ENCODE measurements around the gene COL4A6. TPM values are rescaled to one million over a fixed set of nuclear protein-coding genes. Genes with fewer than 3 reads are reported as not detected.

The COL4A6 gene
- total RNA-seq, 3 donors from 2014 or later (not counting 1 experiment from before 2014, with no cell fraction given): not detected

- TF ChIP-seq, protein P1, sequence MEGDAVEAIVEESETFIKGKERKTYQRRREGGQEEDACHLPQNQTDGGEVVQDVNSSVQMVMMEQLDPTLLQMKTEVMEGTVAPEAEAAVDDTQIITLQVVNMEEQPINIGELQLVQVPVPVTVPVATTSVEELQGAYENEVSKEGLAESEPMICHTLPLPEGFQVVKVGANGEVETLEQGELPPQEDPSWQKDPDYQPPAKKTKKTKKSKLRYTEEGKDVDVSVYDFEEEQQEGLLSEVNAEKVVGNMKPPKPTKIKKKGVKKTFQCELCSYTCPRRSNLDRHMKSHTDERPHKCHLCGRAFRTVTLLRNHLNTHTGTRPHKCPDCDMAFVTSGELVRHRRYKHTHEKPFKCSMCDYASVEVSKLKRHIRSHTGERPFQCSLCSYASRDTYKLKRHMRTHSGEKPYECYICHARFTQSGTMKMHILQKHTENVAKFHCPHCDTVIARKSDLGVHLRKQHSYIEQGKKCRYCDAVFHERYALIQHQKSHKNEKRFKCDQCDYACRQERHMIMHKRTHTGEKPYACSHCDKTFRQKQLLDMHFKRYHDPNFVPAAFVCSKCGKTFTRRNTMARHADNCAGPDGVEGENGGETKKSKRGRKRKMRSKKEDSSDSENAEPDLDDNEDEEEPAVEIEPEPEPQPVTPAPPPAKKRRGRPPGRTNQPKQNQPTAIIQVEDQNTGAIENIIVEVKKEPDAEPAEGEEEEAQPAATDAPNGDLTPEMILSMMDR (IDR thresholded peaks at IDR 0.05): no peak
- Histone ChIP-seq H3K9me3 (ENCODE audit: control insufficient read depth, insufficient read depth, low read length) (no peaks in the 10 kb centered on the region), H3K27ac (ENCODE audit: low read length) (no peak overlapping the region), H3K27me3 (ENCODE audit: control insufficient read depth, insufficient read depth, low read length) (no peaks in the 10 kb centered on the region), H3K36me3 (ENCODE audit: control insufficient read depth, insufficient read depth, low read length) (no peaks in the 10 kb centered on the region), H3K4me1 (ENCODE audit: control insufficient read depth, insufficient read depth, low read length) (peaks cover 3% of the 10 kb centered on the region), H3K4me3 (ENCODE audit: low read length) (no peak overlapping the region)
- intact Hi-C loops (cut with micrococcal nuclease): no loop called here
- ATAC-seq (no peak), DNase-seq (no peak)
- H3K4me1 Mint-ChIP-seq: no peaks in the 10 kb centered on the region
- H3K36me3 Mint-ChIP-seq: peaks cover 2% of the 10 kb centered on the region
- no peak overlapping the region for H3K27ac Mint-ChIP-seq
- peaks cover 4 to 28% of the 10 kb centered on the region in 2 donors for H3K27me3 Mint-ChIP-seq (ENCODE audit: low read depth in 2 of 2)
- H3K4me3 Mint-ChIP-seq: no peak overlapping the region
- H3K9me3 Mint-ChIP-seq: peaks cover 2 to 3% of the 10 kb centered on the region in 2 donors
- 67% methylated on average over 1 of the region's 5 CpGs for WGBS (ENCODE audit: insufficient coverage)
These were observed 3.0 kb downstream of the COL4A6 start for GRCh38 chrX:108435261-108435660.

DNA sequence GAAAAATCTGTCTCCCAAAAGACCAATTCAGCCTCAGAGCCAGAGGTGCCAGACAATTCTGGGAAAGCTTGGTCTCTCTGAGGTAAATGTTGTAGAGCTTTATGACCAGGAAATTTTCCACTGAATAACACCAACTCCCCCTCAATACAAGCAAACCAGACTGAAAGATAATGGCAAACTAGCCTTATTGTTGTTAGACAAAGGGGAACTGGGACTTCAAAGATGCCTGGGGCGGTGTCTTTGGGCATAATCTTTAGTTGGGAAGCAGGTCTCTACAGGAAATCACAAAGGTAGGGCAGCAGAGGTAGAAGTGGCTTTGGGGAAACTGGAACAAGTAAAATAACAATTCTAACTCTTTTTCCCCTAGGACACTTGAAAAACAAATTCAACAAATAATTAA is 12.0 kb downstream of the COL4A6 start:
- Histone ChIP-seq H3K27me3 (ENCODE audit: control insufficient read depth, insufficient read depth, low read length) (no peaks in the 10 kb centered on the region), H3K36me3 (ENCODE audit: control insufficient read depth, insufficient read depth, low read length) (no peaks in the 10 kb centered on the region), H3K9me3 (ENCODE audit: control insufficient read depth, insufficient read depth, low read length) (no peaks in the 10 kb centered on the region), H3K4me1 (ENCODE audit: control insufficient read depth, insufficient read depth, low read length) (no peaks in the 10 kb centered on the region), H3K27ac (ENCODE audit: low read length) (no peak overlapping the region), H3K4me3 (ENCODE audit: low read length) (no peak overlapping the region)
- TF ChIP-seq, protein P1 (IDR thresholded peaks at IDR 0.05): no peak
- H3K27me3 Mint-ChIP-seq (ENCODE audit: low read depth in 2 of 2): no peaks in the 10 kb centered on the region
- 67% methylated on average over 1 of the region's 1 CpG for WGBS (ENCODE audit: insufficient coverage)
- peaks cover 0 to 2% of the 10 kb centered on the region in 2 donors for H3K9me3 Mint-ChIP-seq
- no peak overlapping the region for H3K4me3 Mint-ChIP-seq
- no peaks in the 10 kb centered on the region for H3K4me1 Mint-ChIP-seq
- intact Hi-C loops (cut with micrococcal nuclease): no loop called here
- DNase-seq: no peak
- no peak for ATAC-seq
- H3K27ac Mint-ChIP-seq: no peak overlapping the region
- no peaks in the 10 kb centered on the region for H3K36me3 Mint-ChIP-seq

GRCh38 chrX:108420481-108420880 is 17.7 kb downstream of the COL4A6 start:
- DNase-seq: no peak
- no peaks in the 10 kb centered on the region for H3K4me1 ChIP-seq (ENCODE audit: control insufficient read depth, insufficient read depth, low read length)
- Mint-ChIP-seq H3K36me3 (no peaks in the 10 kb centered on the region), H3K9me3 (no peaks in the 10 kb centered on the region), H3K4me3 (no peak overlapping the region), H3K27me3 (ENCODE audit: low read depth in 2 of 2) (no peaks in the 10 kb centered on the region), H3K27ac (no peak overlapping the region), H3K4me1 (no peaks in the 10 kb centered on the region)
- H3K36me3 ChIP-seq (ENCODE audit: control insufficient read depth, insufficient read depth, low read length): no peaks in the 10 kb centered on the region
- TF ChIP-seq, protein P1 (IDR thresholded peaks at IDR 0.05): no peak
- WGBS (ENCODE audit: insufficient coverage): 86% methylated on average over 1 of the region's 1 CpG
- no peak for ATAC-seq
- no peak overlapping the region for H3K27ac ChIP-seq (ENCODE audit: low read length)
- H3K27me3 ChIP-seq (ENCODE audit: control insufficient read depth, insufficient read depth, low read length): no peaks in the 10 kb centered on the region
- intact Hi-C loops (cut with micrococcal nuclease): no loop called here
- H3K9me3 ChIP-seq (ENCODE audit: control insufficient read depth, insufficient read depth, low read length): no peaks in the 10 kb centered on the region
- no peak overlapping the region for H3K4me3 ChIP-seq (ENCODE audit: low read length)

- Mint-ChIP-seq H3K4me3 (no peak overlapping the region), H3K27ac (no peak overlapping the region), H3K4me1 (no peaks in the 10 kb centered on the region), H3K27me3 (ENCODE audit: low read depth in 2 of 2) (no peaks in the 10 kb centered on the region), H3K9me3 (no peaks in the 10 kb centered on the region), H3K36me3 (no peaks in the 10 kb centered on the region)
- no peak overlapping the region for H3K27ac ChIP-seq (ENCODE audit: low read length)
- H3K27me3 ChIP-seq (ENCODE audit: control insufficient read depth, insufficient read depth, low read length): no peaks in the 10 kb centered on the region
- no peak for DNase-seq
- intact Hi-C loops (cut with micrococcal nuclease): no loop called here
- H3K4me3 ChIP-seq (ENCODE audit: low read length): no peak overlapping the region
- H3K9me3 ChIP-seq (ENCODE audit: control insufficient read depth, insufficient read depth, low read length): no peaks in the 10 kb centered on the region
- no peaks in the 10 kb centered on the region for H3K4me1 ChIP-seq (ENCODE audit: control insufficient read depth, insufficient read depth, low read length)
- H3K36me3 ChIP-seq (ENCODE audit: control insufficient read depth, insufficient read depth, low read length): no peaks in the 10 kb centered on the region
- WGBS (ENCODE audit: insufficient coverage): no CpG with 5 or more reads among the region's 1 CpG
- no peak for ATAC-seq
- TF ChIP-seq, protein P1 (IDR thresholded peaks at IDR 0.05): no peak
These were observed 18.8 kb downstream of the COL4A6 start for GRCh38 chrX:108419401-108419800.

Data from natural killer cell (primary cell).